HG02970 (cell line): ENCODE measurements around the gene HIVEP3.

Experiments used
- ATAC-seq: cut with Tn5 transposase; IDR thresholded peaks from one replicate; pipeline ENCODE4 v1.9.1; 2021; ENCODE audit warnings: mild to moderate bottlenecking, moderate library complexity, moderate number of reproducible peaks; ENCODE audit not compliant: unreplicated experiment, low FRiP score

Gene HIVEP3

DNA sequence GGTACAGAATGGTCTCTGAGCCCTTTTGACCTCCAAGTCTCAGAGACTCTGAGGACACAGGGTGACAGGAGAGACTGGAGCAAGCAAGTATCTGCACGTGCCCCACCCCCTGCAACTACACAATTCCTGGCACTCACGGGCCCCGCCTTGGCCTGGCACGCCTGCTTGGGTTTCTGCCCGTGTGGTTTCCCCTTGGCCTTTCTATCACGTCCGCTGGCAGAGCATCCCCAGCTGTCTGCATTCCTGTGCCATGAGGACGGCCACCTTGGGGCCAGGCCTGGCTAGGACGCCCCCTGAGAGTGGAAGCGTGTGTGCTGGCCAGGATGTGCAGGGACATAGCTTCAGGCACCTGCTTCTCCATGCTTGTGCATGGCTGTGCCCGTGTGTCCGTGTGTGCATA is 419.9 kb downstream of the HIVEP3 start:
- ATAC-seq, result no peak

DNA sequence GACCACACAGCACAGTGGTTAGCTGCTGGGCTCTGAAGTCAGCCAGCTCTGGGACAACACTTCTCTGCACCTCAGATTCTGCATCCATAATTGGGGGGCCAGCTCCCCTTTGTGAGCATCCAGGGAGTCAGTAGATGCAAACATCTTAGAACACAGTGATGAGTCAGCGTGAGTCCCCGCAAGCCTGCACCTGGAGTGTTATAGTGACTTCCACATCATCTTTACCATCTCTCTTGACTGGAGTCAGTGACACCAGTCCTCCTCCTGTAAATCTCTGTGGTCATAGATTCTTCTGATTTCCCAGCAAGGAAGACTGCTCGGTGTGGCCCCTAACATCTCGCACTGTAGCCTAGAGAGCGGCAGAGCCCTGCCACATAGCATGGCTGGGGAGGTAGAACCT is 420.3 kb downstream of the HIVEP3 start:
- ATAC-seq, result no peak

- ATAC-seq, result no peak
These were observed 421.2 kb downstream of the HIVEP3 start for GRCh38 chr1:41497461-41498030.

DNA sequence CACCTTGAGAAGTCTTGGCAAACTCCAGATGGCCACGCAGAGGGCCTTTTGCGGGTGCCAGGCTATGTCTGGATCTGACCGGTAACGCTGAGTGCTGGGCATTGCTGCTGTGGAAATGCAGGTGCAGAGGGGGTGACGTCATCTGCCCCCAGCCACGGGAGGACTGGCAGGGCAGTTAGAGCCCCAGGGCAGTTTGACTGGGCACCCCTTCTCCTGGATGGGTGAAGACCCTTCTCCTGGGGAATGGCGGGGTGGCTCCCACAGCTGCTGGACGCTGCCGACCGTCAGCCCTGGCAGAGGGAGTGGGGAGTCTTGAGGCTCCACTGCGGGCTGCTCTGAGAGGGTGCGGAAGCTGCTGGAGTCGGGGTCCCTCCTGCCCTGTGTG is 421.7 kb downstream of the HIVEP3 start:
- no peak for ATAC-seq

DNA sequence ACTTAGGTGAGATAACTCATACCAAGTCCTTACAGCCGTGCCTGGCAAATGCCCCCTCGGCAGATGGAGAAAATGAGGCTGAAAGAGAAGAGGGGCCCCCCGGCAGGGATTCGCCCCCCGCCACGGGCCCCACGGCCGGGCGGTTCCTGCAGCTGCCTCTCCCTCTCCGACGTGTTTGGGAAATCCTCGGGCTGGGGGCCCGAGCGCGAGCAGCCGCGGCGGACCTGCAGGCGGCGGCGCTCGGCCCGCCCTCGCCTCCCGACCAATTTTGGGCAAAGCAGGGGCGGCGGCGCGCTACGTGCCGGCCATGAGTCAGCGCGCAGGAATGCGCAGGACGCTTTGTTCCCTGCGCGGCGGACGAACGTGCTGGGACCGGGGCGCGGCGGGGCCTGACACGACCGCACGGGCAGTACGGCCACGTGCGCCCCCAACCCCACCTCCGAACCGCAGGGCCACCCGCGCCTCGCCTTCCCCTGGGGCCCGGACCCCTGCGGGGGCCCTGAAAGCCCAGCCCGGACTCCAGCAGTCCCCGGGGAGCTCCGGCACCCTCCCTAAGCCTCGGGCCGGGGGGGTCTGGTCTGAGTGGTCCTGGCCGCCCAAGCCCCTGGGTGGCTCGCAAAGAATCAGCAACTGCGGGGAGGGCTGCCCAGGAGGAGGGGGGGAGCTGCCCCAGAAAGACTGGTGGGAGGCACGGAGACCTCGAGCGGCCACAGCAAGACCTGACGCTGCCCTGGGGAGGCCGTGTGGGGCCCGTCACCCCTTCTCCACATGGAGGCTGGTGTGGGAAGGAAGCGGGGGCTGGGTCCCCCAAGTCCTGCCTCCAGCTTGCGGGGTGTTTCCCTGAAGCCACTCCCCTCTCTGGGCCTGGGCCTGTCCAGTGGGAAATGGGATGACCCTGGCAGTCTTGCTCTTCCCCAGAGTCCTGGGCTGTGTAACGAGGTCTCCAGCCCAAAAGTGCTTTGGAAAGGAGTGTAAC is 422.4 kb downstream of the HIVEP3 start:
- no peak for ATAC-seq

DNA sequence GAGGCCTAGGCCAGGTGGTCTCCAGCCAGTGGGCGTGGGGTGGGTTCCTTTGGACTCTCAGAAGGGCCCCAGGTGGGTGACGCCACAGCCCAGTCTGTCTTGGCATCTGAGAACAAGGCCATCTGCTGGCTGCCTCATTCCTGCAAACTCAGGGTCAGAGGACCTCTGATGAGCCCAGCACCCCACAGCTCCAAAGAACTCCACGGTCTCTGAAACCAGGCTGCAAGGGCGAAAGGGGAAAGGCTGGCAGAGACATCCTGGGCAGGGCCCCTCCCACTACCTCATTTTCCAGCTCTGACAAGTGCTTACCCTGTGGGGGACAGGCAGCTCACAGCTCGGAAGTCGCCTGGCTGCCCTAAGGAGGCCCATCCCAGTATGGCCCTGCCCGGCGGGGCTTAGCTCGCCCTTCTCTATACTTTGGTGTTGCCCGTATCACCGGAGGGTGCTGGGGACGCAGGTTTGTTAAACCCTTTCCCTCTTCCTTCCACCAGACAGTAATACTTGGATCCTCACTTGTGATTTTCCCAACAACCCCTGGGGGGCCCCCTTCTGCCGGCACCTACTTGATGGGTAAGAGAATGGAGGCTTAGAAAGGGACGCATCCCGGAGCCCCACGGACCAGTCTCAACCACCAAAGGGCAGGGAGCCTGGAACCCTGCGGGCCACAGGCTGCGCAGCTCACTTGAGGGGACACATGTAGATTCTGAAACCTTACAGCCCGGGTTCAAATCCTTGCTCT is 423.3 kb downstream of the HIVEP3 start:
- no peak for ATAC-seq

DNA sequence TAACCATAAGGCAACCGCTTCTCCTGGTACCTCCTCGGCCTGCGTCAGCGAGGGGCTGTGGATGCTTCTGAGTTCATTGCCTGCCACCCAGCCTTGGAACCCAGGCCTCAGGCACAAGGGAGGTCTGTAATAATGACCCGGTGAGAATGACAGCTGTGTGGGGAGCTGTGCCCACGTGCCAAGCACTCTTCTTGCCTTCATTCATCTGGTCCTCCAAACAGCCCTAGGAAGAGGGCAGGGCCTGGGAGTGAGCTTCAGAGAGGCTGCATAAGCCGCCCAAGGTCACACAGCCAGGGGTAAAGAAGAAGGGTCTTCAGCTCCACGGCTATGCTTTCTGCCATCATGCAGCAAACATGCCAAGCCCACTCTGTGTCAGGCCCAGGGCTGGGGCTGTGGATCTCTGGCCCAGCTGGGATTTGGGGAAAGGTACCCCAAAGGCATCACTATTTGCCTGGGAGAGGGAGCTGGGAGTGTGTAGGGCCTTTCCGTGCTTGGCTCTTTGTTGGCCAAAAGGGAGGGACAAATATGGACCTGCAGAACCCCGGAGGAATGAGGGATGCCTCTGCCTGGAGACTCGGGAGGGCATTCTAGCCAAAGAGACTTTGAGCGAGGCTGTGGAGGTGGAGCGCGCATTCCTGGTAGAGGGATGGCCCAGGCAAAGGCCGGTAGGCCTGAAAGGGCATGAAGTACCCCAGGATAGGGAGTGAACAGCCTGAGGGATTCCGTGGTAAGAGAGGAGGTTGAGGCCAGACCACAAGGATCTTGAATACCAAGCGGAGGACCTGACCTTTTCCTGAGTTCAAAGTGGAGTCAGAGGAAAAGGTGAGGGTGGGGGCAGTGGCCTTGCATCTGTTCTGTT is 424.1 kb downstream of the HIVEP3 start:
- no peak for ATAC-seq

DNA sequence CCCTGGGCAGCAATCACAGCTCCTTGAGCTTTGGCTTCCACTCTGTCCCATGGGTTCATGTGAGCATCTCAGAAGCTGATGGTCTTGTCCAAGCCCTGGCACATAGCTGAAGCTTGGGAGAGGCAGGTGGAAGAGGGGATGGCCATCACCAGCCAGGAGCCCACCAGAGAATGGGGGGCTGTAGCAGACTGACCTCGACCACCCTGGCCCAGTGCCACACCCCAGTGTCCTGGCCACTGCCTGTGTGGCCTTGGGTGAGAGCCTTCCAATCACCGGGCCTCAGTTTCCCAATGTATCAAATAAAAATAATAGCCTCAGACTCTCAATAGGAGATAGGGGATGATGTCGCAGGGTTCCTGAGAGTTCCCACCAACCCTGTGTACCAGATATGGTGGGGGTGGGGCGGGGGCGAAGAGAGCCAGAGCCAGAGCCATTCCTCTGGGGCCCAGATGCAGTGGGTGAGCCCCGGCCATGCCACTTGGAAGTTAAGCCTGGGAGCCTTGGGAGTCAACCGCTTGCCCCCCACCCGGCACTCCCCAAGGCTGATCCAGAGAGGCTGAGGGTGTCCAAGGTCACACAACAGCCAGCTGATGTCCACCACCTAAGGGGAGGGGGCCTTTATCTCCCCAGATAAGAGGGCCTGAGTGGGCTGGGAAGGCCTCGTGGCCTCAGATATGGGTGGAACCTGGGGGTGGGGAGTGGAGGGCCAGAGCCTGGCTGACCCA is 424.9 kb downstream of the HIVEP3 start:
- ATAC-seq, result no peak

DNA sequence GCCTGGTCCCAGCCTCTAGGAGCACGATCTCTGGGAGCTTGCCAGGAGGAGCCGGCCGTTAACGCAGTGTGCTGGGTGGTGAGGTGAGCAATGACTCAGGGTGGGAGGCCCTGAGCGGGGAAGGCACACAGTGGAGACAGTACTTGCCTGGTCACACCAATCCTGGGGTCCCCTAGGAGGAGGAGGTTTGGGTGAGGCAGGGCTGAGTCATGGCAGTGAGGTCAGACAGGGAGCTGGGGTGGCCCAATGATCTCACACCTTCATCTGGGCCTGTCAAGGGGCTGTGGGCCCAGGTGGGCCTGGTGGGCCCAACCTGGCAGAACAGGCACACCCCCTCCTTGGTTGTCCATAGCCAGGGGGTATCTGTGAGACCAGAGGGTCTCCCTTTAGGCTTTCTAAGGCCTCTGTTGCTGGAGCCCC is 425.6 kb downstream of the HIVEP3 start:
- no peak for ATAC-seq

DNA sequence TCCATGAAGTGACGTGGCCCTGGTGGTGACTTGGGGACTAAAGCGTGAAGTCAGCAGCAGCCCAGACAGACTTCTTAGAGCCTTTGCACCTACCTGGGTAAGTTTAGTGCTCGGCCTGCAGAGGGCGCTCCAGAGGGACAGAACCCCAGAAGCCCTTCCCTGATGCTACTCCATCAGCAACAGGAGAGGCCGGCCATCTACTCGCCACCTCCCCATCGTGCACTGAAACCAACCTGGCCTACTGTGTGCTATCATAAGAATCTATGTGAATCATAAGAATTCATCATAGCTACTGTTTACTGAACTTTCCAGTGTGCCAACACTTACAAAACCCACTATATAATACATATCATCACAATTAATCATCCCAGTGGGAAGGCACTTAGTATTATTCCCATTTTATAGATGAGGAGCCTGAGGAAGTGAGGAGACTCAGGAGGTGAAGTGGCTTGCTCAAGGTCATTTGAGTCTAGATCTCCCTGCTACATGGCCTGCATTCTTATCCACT is 426.3 kb downstream of the HIVEP3 start:
- no peak for ATAC-seq

GRCh38 chr1:41490911-41491310 is 427.8 kb downstream of the HIVEP3 start:
- no peak for ATAC-seq

- ATAC-seq, result no peak
These were observed 429.2 kb downstream of the HIVEP3 start for GRCh38 chr1:41489561-41489960.

GRCh38 chr1:41488040-41488951 is 430.4 kb downstream of the HIVEP3 start:
- no peak for ATAC-seq

GRCh38 chr1:41487126-41488039 is 431.3 kb downstream of the HIVEP3 start:
- ATAC-seq, result no peak

DNA sequence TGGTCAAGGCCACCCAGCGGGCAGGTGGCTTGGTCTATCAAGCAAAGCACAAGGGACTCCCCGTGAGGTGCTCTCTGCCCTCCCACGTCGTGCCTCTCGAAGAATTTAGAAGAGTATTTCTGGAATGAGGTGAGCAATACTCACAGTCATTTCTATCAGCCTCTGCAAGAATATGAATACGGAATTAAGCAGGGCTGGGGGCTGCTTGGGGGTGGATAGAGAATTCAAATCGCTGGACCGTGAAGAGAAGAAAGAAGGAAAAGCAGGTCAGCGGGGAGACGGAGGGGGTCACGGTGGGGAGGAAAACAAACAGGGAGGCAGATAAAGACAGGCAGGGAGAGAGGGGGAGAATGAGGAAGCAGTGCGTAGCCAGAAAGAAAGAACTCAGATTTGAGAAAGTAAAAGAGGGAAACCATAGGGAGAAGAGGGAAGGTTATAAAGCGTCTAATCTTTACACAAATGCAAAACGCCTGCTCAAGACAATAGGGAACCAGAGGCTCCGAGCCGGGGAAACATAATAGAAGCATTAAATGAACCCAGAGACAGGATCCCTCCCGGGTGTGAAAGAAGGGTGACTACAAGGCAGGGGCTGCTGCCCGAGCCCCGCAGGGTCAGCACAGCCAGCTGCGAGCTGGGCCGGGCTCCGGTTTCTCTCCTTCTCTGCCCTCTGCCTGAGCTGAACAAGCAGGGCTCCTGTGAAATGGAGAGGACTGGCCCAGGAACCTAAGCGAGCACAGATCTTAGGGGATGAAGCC is 432.2 kb downstream of the HIVEP3 start:
- no peak for ATAC-seq

- no peak for ATAC-seq
These were observed 432.7 kb downstream of the HIVEP3 start for GRCh38 chr1:41486053-41486370.

GRCh38 chr1:41485605-41486004 is 433.1 kb downstream of the HIVEP3 start:
- no peak for ATAC-seq
